ENCODE measurements around the gene CERS6.

Gene CERS6

GRCh38 chr2:168710754-168711467 lies 254.8 kb downstream of the CERS6 start:
- DNase-seq: peak; percentile 36 to 56 (median 40)

- peak in 2 of 3 donors; percentile 6 to 9 for DNase-seq
These were observed 256.0 kb downstream of the CERS6 start for GRCh38 chr2:168712053-168712452.

DNA sequence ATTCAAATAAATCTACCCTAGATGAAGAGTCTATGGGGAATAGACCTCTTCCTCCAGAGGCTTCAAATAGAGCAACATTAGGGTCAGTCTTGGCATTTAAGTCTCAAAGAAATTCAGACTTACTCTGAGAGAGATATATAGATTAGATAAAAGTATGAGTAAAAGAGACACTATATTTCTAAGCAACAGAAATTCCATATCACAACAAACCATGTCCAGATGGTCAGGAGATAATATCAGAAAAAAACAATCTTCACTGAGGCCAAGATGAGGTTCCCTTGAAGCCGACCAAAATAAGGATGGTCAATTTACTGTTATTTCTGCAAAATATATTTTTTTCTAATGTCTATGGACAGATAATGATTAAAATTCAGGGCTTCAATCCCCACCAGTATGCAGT lies 257.3 kb downstream of the CERS6 start:
- no peak for DNase-seq

DNA sequence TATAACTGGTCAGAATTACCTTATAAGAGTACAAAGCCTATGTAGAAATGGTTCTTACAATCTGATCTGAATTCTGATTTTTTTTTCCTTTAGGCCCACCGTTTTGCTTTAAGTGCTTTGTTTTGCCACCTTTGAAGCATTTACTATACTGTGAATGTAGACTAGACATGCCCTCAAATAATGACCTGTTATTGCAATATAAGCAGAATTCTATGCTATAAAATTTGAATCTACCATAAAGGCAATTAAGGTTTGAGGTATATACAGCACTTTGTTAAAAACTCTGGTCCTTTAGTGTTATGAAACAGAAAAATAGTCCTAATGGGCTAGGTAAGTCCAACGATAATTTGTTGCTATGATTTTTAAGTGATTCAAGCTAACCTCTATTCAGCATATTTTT lies 259.8 kb downstream of the CERS6 start:
- DNase-seq: no peak

- no peak for DNase-seq
These were observed 260.8 kb downstream of the CERS6 start for GRCh38 chr2:168716839-168717238.

DNA sequence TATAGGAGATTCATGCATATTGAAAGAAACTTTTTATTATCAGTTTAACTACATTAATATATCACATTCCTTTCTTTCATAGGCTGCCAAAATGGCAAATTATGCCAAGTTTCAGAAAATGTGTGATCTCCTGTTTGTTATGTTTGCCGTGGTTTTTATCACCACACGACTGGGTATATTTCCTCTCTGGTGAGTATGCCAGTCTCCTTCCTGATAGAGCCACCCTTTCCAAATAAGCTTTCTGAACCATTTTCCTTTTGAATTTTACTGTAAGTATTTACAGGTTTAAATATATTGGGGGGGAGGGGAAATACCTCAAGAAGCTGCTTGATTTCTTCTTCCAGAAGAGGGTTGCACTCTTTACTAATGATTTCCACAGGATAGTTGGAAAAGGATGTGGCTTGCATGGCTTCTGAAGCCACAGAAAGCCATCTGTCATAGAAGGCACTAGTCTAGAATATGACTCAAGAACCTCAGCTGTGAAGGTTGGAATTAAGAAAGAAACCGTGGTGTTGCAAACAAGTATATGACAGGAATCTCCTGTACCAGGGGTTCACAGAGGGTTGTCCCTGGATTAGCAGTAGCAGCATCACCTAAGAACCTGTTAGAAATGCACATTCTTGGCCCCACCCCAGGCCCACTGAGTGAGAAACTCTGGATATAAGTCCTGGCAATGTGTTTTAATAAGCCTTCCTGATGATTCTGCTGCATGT lies 261.9 kb downstream of the CERS6 start:
- no peak for DNase-seq

DNA sequence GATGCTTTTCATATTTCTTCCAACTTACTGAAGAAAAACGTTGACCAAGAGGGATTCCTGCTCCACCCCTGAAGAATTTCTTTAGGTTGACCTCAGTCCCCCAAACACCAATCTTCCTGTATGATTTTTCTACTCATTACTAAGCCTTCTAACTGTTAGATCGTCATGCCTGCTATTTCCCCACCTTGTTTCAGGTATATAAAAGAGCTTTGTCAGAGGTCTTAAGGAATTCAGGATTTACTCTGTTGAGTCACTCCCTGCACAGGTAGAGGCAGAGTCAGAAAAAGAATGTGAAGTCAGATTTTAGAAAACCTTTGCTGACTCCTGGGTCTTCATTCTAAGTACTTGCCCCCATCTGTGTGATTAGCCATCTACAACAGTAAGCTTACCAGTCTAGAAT lies 262.6 kb downstream of the CERS6 start:
- DNase-seq: no peak

- DNase-seq: no peak
These were observed 263.4 kb downstream of the CERS6 start for GRCh38 chr2:168719446-168719845.

GRCh38 chr2:168722592-168722991 lies 266.5 kb downstream of the CERS6 start:
- no peak for DNase-seq

- DNase-seq: no peak
These were observed 267.3 kb downstream of the CERS6 start for GRCh38 chr2:168723275-168723899.

DNA sequence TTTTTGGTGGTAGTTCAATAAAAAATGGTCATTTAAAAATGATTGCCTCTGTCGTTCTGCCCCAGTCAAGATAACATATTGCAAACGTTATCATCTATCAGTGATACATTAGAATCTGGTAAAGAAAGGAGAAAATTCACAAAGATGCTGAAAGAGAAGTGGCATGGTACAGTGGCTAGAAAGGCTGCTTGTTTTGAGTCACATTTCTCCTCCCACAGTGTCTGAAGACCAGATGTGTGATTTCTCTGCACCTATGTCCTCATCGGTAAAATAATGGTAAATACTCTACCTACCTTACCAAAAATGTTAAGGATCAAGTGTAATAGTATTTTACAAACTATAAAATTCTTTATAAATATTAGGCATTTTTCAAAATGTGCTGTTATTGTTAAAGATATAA lies 270.3 kb downstream of the CERS6 start:
- no peak for DNase-seq

GRCh38 chr2:168727904-168728470 lies 271.9 kb downstream of the CERS6 start:
- no peak for DNase-seq

GRCh38 chr2:168729455-168729854 lies 273.4 kb downstream of the CERS6 start:
- DNase-seq: no peak

DNA sequence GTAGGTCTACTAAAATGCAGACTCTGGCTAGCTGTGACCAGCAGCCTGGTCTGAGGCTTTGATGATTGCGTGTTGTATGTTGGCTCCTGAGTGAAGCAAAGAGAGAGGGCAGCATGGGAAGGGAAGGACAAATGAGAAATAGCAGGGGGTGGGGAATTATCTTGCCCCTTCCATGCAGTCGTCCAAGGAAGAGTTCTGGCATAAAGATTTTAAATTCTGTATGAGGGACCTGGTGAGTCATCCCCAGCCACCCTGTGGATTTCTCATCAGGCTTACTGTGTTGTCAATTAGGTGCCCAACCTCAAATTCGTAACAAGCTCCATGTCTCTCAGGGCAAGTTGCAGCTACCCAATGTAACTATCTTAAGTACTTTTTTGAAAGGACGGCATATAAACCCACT lies 274.3 kb downstream of the CERS6 start:
- peak in 1 of 3 donors; percentile 13 for DNase-seq

- DNase-seq: no peak
These were observed 274.9 kb downstream of the CERS6 start for GRCh38 chr2:168731002-168731401.

GRCh38 chr2:168731616-168732015 lies 275.5 kb downstream of the CERS6 start:
- peak; percentile 60 to 69 (median 67) for DNase-seq

DNA sequence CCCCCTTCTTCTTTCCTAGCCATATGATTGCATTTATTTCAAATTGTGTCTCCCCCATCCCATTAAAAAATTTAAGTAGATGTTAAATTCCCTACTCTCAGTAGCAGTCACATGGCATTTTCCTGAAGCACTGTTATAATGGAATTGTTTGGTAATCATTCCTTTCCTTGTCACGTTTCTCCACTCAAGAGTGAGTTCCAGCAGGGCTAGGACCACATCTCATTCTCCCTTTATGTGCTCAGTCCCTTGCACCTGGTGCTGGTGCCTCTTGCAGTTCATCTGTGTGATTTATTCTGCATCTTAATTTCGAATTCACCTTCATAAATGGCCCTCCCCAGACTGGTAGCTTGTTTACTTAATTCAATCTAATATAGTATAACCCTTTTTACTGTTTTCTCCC lies 276.0 kb downstream of the CERS6 start:
- no peak for DNase-seq

GRCh38 chr2:168732506-168732905 lies 276.4 kb downstream of the CERS6 start:
- no peak for DNase-seq

- DNase-seq: no peak
These were observed 278.2 kb downstream of the CERS6 start for GRCh38 chr2:168734199-168734760.

- DNase-seq: no peak
These were observed 280.8 kb downstream of the CERS6 start for GRCh38 chr2:168736649-168737445.

- DNase-seq: peak; percentile 21 to 41 (median 27)
These were observed 282.0 kb downstream of the CERS6 start for GRCh38 chr2:168738062-168738461.

- no peak for DNase-seq
These were observed 284.3 kb downstream of the CERS6 start for GRCh38 chr2:168740360-168740759.
